Epidermal melanocyte (primary cell): ENCODE measurements around the gene SCP2.
A peak's percentile ranks its signal among the peaks of the same experiment; 100 is the strongest.

Experiments used
- DNase-seq: peaks from one replicate; pipeline ENCODE4 v3.0.0; 2011; ENCODE audit warnings: low spot score; ENCODE audit not compliant: insufficient read length

The SCP2 gene

GRCh38 chr1:52927212-52928014 is at the start of gene SCP2:
Gene SCP2 (plus strand): TSS chr1:52927276. CDS start chr1:52927397, 121 bp downstream.
- peak; percentile 87 for DNase-seq

- no peak for DNase-seq
Measured at GRCh38 chr1:52877554-52877953, 49.5 kb upstream of the SCP2 start.

GRCh38 chr1:52880206-52880605 is 46.9 kb upstream of the SCP2 start:
- DNase-seq, result no peak

- no peak for DNase-seq
Measured at GRCh38 chr1:52887483-52887882, 39.6 kb upstream of the SCP2 start.

GRCh38 chr1:52892424-52893215 is 34.5 kb upstream of the SCP2 start:
- no peak for DNase-seq

GRCh38 chr1:52899445-52899894 is 27.6 kb upstream of the SCP2 start:
- DNase-seq, result no peak

GRCh38 chr1:52900402-52900801 is 26.7 kb upstream of the SCP2 start:
- DNase-seq, result no peak

- no peak for DNase-seq
Measured at GRCh38 chr1:52901384-52901783, 25.7 kb upstream of the SCP2 start.

GRCh38 chr1:52904208-52904926 is 22.7 kb upstream of the SCP2 start:
- no peak for DNase-seq

GRCh38 chr1:52904927-52905698 is 22.0 kb upstream of the SCP2 start:
- DNase-seq, result no peak

GRCh38 chr1:52906135-52906603 is 20.9 kb upstream of the SCP2 start:
- DNase-seq, result no peak

- DNase-seq, result no peak
Measured at GRCh38 chr1:52907068-52907811, 19.8 kb upstream of the SCP2 start.

GRCh38 chr1:52907812-52908153 is 19.3 kb upstream of the SCP2 start:
- DNase-seq, result no peak

GRCh38 chr1:52911541-52911940 is 15.5 kb upstream of the SCP2 start:
- DNase-seq, result no peak

- no peak for DNase-seq
Measured at GRCh38 chr1:52913014-52913413, 14.1 kb upstream of the SCP2 start.

- no peak for DNase-seq
Measured at GRCh38 chr1:52913537-52913936, 13.5 kb upstream of the SCP2 start.

- DNase-seq, result no peak
Measured at GRCh38 chr1:52914463-52914862, 12.6 kb upstream of the SCP2 start.

- DNase-seq, result no peak
Measured at GRCh38 chr1:52915211-52915854, 11.7 kb upstream of the SCP2 start.

GRCh38 chr1:52915855-52916220 is 11.2 kb upstream of the SCP2 start:
- no peak for DNase-seq
